GM19324 (cell line): ENCODE data around the gene LRRN4.

Source experiments
- ATAC-seq: cut with Tn5 transposase; IDR thresholded peaks from one replicate; pipeline ENCODE4 v1.9.1; 2021; ENCODE audit warnings: mild to moderate bottlenecking, moderate library complexity; ENCODE audit not compliant: unreplicated experiment, low FRiP score

The LRRN4 gene

GRCh38 chr20:6053776-6054688 lies at the start of gene LRRN4:
TSS of gene LRRN4 (minus strand) at chr20:6054060. CDS start at chr20:6052799, 1,261 bp downstream.
- no peak for ATAC-seq

GRCh38 chr20:6103301-6103700 lies 49.4 kb upstream of the LRRN4 start:
- no peak for ATAC-seq

GRCh38 chr20:6101346-6101745 lies 47.5 kb upstream of the LRRN4 start:
- ATAC-seq = no peak

- no peak for ATAC-seq
Observed at GRCh38 chr20:6100246-6100645, 46.4 kb upstream of the LRRN4 start.

- no peak for ATAC-seq
Observed at GRCh38 chr20:6099819-6100218, 46.0 kb upstream of the LRRN4 start.

- no peak for ATAC-seq
Observed at GRCh38 chr20:6095409-6095808, 41.5 kb upstream of the LRRN4 start.

- no peak for ATAC-seq
Observed at GRCh38 chr20:6094565-6094964, 40.7 kb upstream of the LRRN4 start.

GRCh38 chr20:6094063-6094462 lies 40.2 kb upstream of the LRRN4 start:
- ATAC-seq = no peak

- no peak for ATAC-seq
Observed at GRCh38 chr20:6091661-6092060, 37.8 kb upstream of the LRRN4 start.

GRCh38 chr20:6086868-6087267 lies 33.0 kb upstream of the LRRN4 start:
- ATAC-seq = no peak

GRCh38 chr20:6083926-6084325 lies 30.1 kb upstream of the LRRN4 start:
- ATAC-seq = no peak

GRCh38 chr20:6081236-6081635 lies 27.4 kb upstream of the LRRN4 start:
- ATAC-seq = no peak

GRCh38 chr20:6079016-6079415 lies 25.2 kb upstream of the LRRN4 start:
- no peak for ATAC-seq

- ATAC-seq = no peak
Observed at GRCh38 chr20:6075428-6076219, 21.8 kb upstream of the LRRN4 start.

- no peak for ATAC-seq
Observed at GRCh38 chr20:6074784-6075183, 20.9 kb upstream of the LRRN4 start.

GRCh38 chr20:6074145-6074561 lies 20.3 kb upstream of the LRRN4 start:
- no peak for ATAC-seq

GRCh38 chr20:6070829-6071695 lies 17.2 kb upstream of the LRRN4 start:
- no peak for ATAC-seq

- no peak for ATAC-seq
Observed at GRCh38 chr20:6069669-6070068, 15.8 kb upstream of the LRRN4 start.

- no peak for ATAC-seq
Observed at GRCh38 chr20:6067763-6068318, 14.0 kb upstream of the LRRN4 start.

GRCh38 chr20:6066582-6066981 lies 12.7 kb upstream of the LRRN4 start:
- ATAC-seq = no peak
